Hepatocyte (in vitro differentiated cells): ENCODE data around the gene COX11. TPM values are rescaled to one million over a fixed set of nuclear protein-coding genes. Genes with fewer than 3 reads are reported as not detected.

ENCODE experiments used
- DNase-seq: peaks from one replicate; pipeline ENCODE4 v3.0.0-alpha.2; 2016; ENCODE audit warnings: low spot score
- H2AFZ ChIP-seq: fragments of 200-600 bp; sonication (generic); 2 replicates; pipeline ENCODE4 v1.6.0; 2016; ENCODE audit warnings: antibody characterized with exemption, mild to moderate bottlenecking
- H3K27ac ChIP-seq: fragments of 200-600 bp; sonication (generic); 2 replicates; pipeline ENCODE4 v1.5.1; 2016; ENCODE audit warnings: mild to moderate bottlenecking
- H3K27me3 ChIP-seq: fragments of 200-600 bp; sonication (generic); 2 replicates; pipeline ENCODE4 v1.6.1; 2016
- H3K36me3 ChIP-seq: fragments of 200-600 bp; sonication (generic); replicated peaks from 2 replicates; pipeline ENCODE4 v1.5.1; 2016; ENCODE audit warnings: low read depth; ENCODE audit not compliant: insufficient read depth
- H3K4me1 ChIP-seq: fragments of 200-600 bp; sonication (generic); 2 replicates; pipeline ENCODE4 v1.5.1; 2016; ENCODE audit warnings: mild to moderate bottlenecking, moderate library complexity; ENCODE audit not compliant: insufficient read depth
- H3K4me2 ChIP-seq: fragments of 200-600 bp; sonication (generic); 2 replicates; pipeline ENCODE4 v1.6.0; 2016
- H3K4me3 ChIP-seq: fragments of 200-600 bp; sonication (generic); 2 replicates; pipeline ENCODE4 v1.5.1; 2016; ENCODE audit warnings: mild to moderate bottlenecking
- H3K79me2 ChIP-seq: fragments of 200-600 bp; sonication (generic); 2 replicates; pipeline ENCODE4 v1.6.0; 2017; ENCODE audit warnings: mild to moderate bottlenecking
- H3K9me2 ChIP-seq: fragments of 200-600 bp; sonication (generic); replicated peaks from 2 replicates; pipeline ENCODE4 v1.6.0; 2017; ENCODE audit warnings: mild to moderate bottlenecking; ENCODE audit not compliant: insufficient read depth
- H3K9me3 ChIP-seq: fragments of 200-600 bp; sonication (generic); 2 replicates; pipeline ENCODE4 v1.5.1; 2016; ENCODE audit warnings: low read depth, mild to moderate bottlenecking
- H4K20me1 ChIP-seq: fragments of 200-600 bp; sonication (generic); 2 replicates; pipeline ENCODE4 v1.6.0; 2016; ENCODE audit warnings: mild to moderate bottlenecking; ENCODE audit not compliant: insufficient read depth, poor library complexity, severe bottlenecking
- EZH2 ChIP-seq: fragments of 200-600 bp; sonication (generic); IDR thresholded peaks from 2 replicates; pipeline ENCODE4 v1.6.1; 2016; ENCODE audit warnings: antibody characterized with exemption, mild to moderate bottlenecking, borderline replicate concordance
- EZH2phosphoT487 ChIP-seq: fragments of 200-600 bp; sonication (generic); IDR thresholded peaks from one replicate; pipeline ENCODE4 v1.6.1; 2018; ENCODE audit warnings: antibody characterized with exemption, mild to moderate bottlenecking, low read depth, moderate library complexity; ENCODE audit not compliant: unreplicated experiment, severe bottlenecking
- WGBS: methylation state at CpG from one replicate; pipeline ENCODE4 v1.1.6; 2016; ENCODE audit warnings: low lambda C conversion rate; ENCODE audit errors: missing lambda C conversion rate; 5-methylcytosine and 5-hydroxymethylcytosine counted together
- polyA plus RNA-seq: library from polyadenylated mRNA; unstranded; fragments of >200 nt; fragmentation: Nextera tagmentation; extraction: Ambion mirVana; gene quantifications from 2 replicates; pipeline ENCODE4 v1.2.1, GENCODE V29; 2016
- total RNA-seq: library from RNA; depleted of rRNA; stranded (reverse); fragments of >200 nt; gene quantifications from 2 replicates; pipeline ENCODE4 v1.2.3, GENCODE V29; 2014
- TF ChIP-seq, protein P1 (sequence below): fragments of 200-600 bp; sonication (generic); IDR thresholded peaks from 2 replicates; pipeline ENCODE4 v1.5.1; 2016; ENCODE audit warnings: antibody characterized with exemption, mild to moderate bottlenecking; ENCODE audit not compliant: poor library complexity

Gene COX11
- total and polyA plus RNA-seq, 2 experiments from 2014 or later: 33.0 to 39.6 TPM

- Histone ChIP-seq H4K20me1 (no peaks in the 10 kb centered on the region), H3K4me3 (no peak overlapping the region), H3K9me3 (no peaks in the 10 kb centered on the region), H2AFZ (no peak overlapping the region), H3K4me2 (no peak overlapping the region), H3K27me3 (no peaks in the 10 kb centered on the region), H3K9me2 (no peaks in the 10 kb centered on the region), H3K27ac (peak overlapping the region; percentile 8), H3K4me1 (peaks cover 20% of the 10 kb centered on the region), H3K79me2 (no peaks in the 10 kb centered on the region), H3K36me3 (no peaks in the 10 kb centered on the region)
- WGBS: 85% methylated on average over 5 of the region's 5 CpGs
- TF ChIP-seq, protein P1, sequence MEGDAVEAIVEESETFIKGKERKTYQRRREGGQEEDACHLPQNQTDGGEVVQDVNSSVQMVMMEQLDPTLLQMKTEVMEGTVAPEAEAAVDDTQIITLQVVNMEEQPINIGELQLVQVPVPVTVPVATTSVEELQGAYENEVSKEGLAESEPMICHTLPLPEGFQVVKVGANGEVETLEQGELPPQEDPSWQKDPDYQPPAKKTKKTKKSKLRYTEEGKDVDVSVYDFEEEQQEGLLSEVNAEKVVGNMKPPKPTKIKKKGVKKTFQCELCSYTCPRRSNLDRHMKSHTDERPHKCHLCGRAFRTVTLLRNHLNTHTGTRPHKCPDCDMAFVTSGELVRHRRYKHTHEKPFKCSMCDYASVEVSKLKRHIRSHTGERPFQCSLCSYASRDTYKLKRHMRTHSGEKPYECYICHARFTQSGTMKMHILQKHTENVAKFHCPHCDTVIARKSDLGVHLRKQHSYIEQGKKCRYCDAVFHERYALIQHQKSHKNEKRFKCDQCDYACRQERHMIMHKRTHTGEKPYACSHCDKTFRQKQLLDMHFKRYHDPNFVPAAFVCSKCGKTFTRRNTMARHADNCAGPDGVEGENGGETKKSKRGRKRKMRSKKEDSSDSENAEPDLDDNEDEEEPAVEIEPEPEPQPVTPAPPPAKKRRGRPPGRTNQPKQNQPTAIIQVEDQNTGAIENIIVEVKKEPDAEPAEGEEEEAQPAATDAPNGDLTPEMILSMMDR: no peak
- TF ChIP-seq EZH2phosphoT487 (no peak), EZH2 (no peak)
- no peak for DNase-seq
Observed at GRCh38 chr17:54935471-54935870, 33.0 kb downstream of the COX11 start.

DNA sequence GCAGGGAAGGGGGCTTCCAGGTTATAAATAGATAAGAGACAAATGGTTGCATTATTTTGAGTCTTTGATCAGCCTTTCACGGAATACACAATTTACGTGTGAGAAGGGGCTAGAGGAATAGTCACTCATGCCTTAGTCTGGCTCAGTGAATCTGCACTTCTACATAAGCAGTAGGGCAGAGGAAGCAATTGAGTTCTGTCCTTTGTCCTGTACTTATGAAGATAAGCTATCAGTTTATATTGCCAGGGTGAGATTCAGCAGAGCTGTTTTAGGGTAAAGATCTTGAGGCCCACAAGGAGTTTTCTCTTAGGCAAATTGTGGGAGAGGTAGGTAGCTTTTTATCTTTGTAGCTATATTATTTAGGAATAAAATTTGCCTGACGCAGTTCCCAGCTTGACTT, 34.5 kb downstream of the COX11 start:
- Histone ChIP-seq H3K27me3 (no peaks in the 10 kb centered on the region), H3K27ac (peak overlapping the region; percentile 26), H3K4me3 (no peak overlapping the region), H3K4me1 (peaks cover 20% of the 10 kb centered on the region), H3K9me2 (no peaks in the 10 kb centered on the region), H2AFZ (no peak overlapping the region), H3K9me3 (no peaks in the 10 kb centered on the region), H3K4me2 (peak overlapping the region; percentile 12), H3K36me3 (no peaks in the 10 kb centered on the region), H3K79me2 (no peaks in the 10 kb centered on the region), H4K20me1 (no peaks in the 10 kb centered on the region)
- DNase-seq: peak; percentile 31
- 44% methylated on average over 3 of the region's 3 CpGs for WGBS
- TF ChIP-seq, protein P1: no peak

DNA sequence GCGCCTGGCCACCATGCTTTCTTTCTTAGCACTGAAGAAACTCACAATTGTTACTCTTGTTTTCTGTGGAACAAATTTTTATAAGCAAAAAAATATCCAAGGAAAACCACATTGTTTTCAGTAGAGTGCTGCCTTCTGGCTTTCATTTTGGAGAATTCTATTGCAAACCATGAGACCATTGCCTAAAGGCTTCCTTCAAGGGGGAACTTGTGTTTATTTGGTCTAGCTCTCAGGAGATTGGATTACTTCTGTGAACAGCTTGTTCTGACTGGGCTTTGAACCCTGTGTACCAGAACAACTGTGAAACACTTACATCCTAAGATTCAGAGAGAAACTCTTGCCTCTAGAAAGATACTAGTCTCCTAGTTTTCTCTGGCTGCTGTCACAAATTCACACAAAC, 35.7 kb downstream of the COX11 start:
- Histone ChIP-seq H3K9me2 (no peaks in the 10 kb centered on the region), H3K4me1 (peaks cover 20% of the 10 kb centered on the region), H3K9me3 (no peaks in the 10 kb centered on the region), H3K4me3 (no peak overlapping the region), H3K27me3 (no peaks in the 10 kb centered on the region), H4K20me1 (no peaks in the 10 kb centered on the region), H3K27ac (peak overlapping the region; percentile 46), H3K36me3 (no peaks in the 10 kb centered on the region), H3K4me2 (no peak overlapping the region), H3K79me2 (no peaks in the 10 kb centered on the region), H2AFZ (no peak overlapping the region)
- no peak for TF ChIP-seq EZH2
- TF ChIP-seq, protein P1: no peak
- TF ChIP-seq EZH2phosphoT487: no peak
- WGBS: 65% methylated on average over 1 of the region's 1 CpG
- DNase-seq: no peak

GRCh38 chr17:54927525-54927924, 40.9 kb downstream of the COX11 start:
- 93% methylated on average over 3 of the region's 3 CpGs for WGBS
- no peaks in the 10 kb centered on the region for H3K9me2 ChIP-seq
- no peaks in the 10 kb centered on the region for H4K20me1 ChIP-seq
- DNase-seq: no peak
- no peaks in the 10 kb centered on the region for H3K27me3 ChIP-seq
- no peak overlapping the region for H3K27ac ChIP-seq
- H3K4me1 ChIP-seq: no peaks in the 10 kb centered on the region
- no peak overlapping the region for H2AFZ ChIP-seq
- no peak overlapping the region for H3K4me3 ChIP-seq
- H3K79me2 ChIP-seq: no peaks in the 10 kb centered on the region
- H3K9me3 ChIP-seq: no peaks in the 10 kb centered on the region
- no peak overlapping the region for H3K4me2 ChIP-seq
- TF ChIP-seq EZH2 (no peak), EZH2phosphoT487 (no peak)
- TF ChIP-seq, protein P1: no peak
- H3K36me3 ChIP-seq: no peaks in the 10 kb centered on the region
